ENCODE results near the gene RBM34. TPM values are rescaled to one million over a fixed set of nuclear protein-coding genes. Genes with fewer than 3 reads are reported as not detected.
"Not testable (repeated sequence)": the region's sequence is repeated elsewhere in the genome, so short reads cannot be mapped to it uniquely, and the experiment has no call there.

The RBM34 gene
- total RNA-seq, 1 experiment from 2014 or later: 106 TPM

- Histone ChIP-seq H3K27me3 (ENCODE audit: insufficient read depth, low read depth) (no peaks in the 10 kb centered on the region), H3K27ac (no peak overlapping the region), H3K36me3 (ENCODE audit: low read depth) (no peaks in the 10 kb centered on the region), H3K9me3 (ENCODE audit: insufficient read depth, low read depth) (no peaks in the 10 kb centered on the region), H3K4me2 (no peak overlapping the region), H3K4me3 (no peak overlapping the region), H4K20me1 (ENCODE audit: insufficient read depth) (no peaks in the 10 kb centered on the region), H3K4me1 (replicated peaks; ENCODE audit: insufficient read depth) (no peaks in the 10 kb centered on the region), H3K9me2 (ENCODE audit: insufficient read depth) (no peaks in the 10 kb centered on the region), H3F3A (ENCODE audit: insufficient read depth, low read depth) (peaks cover 14% of the 10 kb centered on the region), H3K79me2 (ENCODE audit: low read depth) (no peaks in the 10 kb centered on the region), H2AFZ (no peak overlapping the region)
- ChIA-PET POLR2A (ENCODE audit: unreplicated experiment) (no interaction called here), CTCF (no interaction called here)
- intact Hi-C loops (cut with micrococcal nuclease; ENCODE audit: unreplicated experiment): loop anchor here (10.0 kb wide), 2 partner anchors 724 to 876 kb away; partner anchors contain the start of gene COA6
- TF ChIP-seq CTCF (conservative IDR thresholded peaks at IDR 0.05) (no peak), EZH2 (IDR thresholded peaks at IDR 0.05; ENCODE audit: low read depth) (no peak)
- DNase-seq: no peak
- BruUV-seq (replicated peaks): no TSS peak
Measured at GRCh38 chr1:235098991-235099390, 62.1 kb downstream of the RBM34 start.

DNA sequence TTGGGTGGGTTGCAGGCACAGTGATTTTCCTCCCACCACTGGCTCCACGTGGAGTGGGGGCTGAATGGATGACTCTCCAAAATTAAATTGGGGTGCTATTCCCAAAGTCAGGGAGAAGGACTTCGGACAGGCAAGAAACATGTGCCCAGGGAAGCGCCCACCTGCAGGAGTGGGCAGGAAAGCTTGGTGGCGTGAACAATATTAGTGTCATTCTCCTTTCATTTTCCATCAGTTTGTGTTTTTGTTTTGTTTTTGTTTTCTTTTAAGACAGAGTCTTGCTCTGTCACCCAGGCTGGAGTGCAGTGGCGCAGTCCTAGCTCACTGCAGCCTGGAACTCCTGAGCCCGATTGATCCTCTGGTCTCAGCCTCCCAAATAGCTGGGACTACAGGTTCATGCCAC lies 62.5 kb downstream of the RBM34 start:
- Histone ChIP-seq H3F3A (ENCODE audit: insufficient read depth, low read depth) (peaks cover 13% of the 10 kb centered on the region; the same call in 1 of the 2 replicates), H3K4me1 (replicated peaks; ENCODE audit: insufficient read depth) (no peaks in the 10 kb centered on the region), H3K4me2 (no peak overlapping the region), H3K27me3 (ENCODE audit: insufficient read depth, low read depth) (no peaks in the 10 kb centered on the region), H2AFZ (no peak overlapping the region), H3K36me3 (ENCODE audit: low read depth) (no peaks in the 10 kb centered on the region), H3K9me2 (ENCODE audit: insufficient read depth) (no peaks in the 10 kb centered on the region), H3K27ac (no peak overlapping the region), H3K4me3 (no peak overlapping the region), H3K9me3 (ENCODE audit: insufficient read depth, low read depth) (no peaks in the 10 kb centered on the region), H3K79me2 (ENCODE audit: low read depth) (no peaks in the 10 kb centered on the region), H4K20me1 (ENCODE audit: insufficient read depth) (no peaks in the 10 kb centered on the region)
- no peak for TF ChIP-seq CTCF (conservative IDR thresholded peaks at IDR 0.05)
- no peak for TF ChIP-seq EZH2 (IDR thresholded peaks at IDR 0.05; ENCODE audit: low read depth)
- CTCF ChIA-PET: no interaction called here
- BruUV-seq (replicated peaks): no TSS peak
- DNase-seq: no peak
- POLR2A ChIA-PET (ENCODE audit: unreplicated experiment): interaction anchor here (0.5 kb wide), 1 partner anchor 27 kb away, joined by 6 read pairs; no protein-coding TSS in a partner anchor
- intact Hi-C loops (cut with micrococcal nuclease; ENCODE audit: unreplicated experiment): loop anchor here (10.0 kb wide), 2 partner anchors 724 to 876 kb away; partner anchors contain the start of gene COA6

- BruUV-seq (replicated peaks); DNase-seq; H3K9me2 ChIP-seq (ENCODE audit: insufficient read depth); POLR2A ChIA-PET (ENCODE audit: unreplicated experiment); H3K27me3 ChIP-seq (ENCODE audit: insufficient read depth, low read depth); H4K20me1 ChIP-seq (ENCODE audit: insufficient read depth); CTCF ChIA-PET; H3K79me2 ChIP-seq (ENCODE audit: low read depth); H3K36me3 ChIP-seq (ENCODE audit: low read depth); H3K4me2 ChIP-seq; H3K4me3 ChIP-seq; H2AFZ ChIP-seq; H3K27ac ChIP-seq; H3K9me3 ChIP-seq (ENCODE audit: insufficient read depth, low read depth); H3K4me1 ChIP-seq (replicated peaks; ENCODE audit: insufficient read depth): not testable (repeated sequence)
- intact Hi-C loops (cut with micrococcal nuclease; ENCODE audit: unreplicated experiment): loop anchor here (10.0 kb wide), 2 partner anchors 723 to 877 kb away; partner anchors contain the start of gene COA6
- H3F3A ChIP-seq (ENCODE audit: insufficient read depth, low read depth): peaks cover 13% of the 10 kb centered on the region; the same call in 1 of the 2 replicates
Measured at GRCh38 chr1:235097501-235097900, 63.5 kb downstream of the RBM34 start.

Data from PC-9 (cell line).